Activated naive CD8-positive, alpha-beta T cell treated with anti-CD3 and anti-CD28 coated beads for 36 hours (primary cell): ENCODE results near the gene SMC1B. TPM values are rescaled to one million over a fixed set of nuclear protein-coding genes. Genes with fewer than 3 reads are reported as not detected.
"Not testable (repeated sequence)": the region's sequence is repeated elsewhere in the genome, so short reads cannot be mapped to it uniquely, and the experiment has no call there.

ENCODE experiments used
- DNase-seq: peaks from one replicate; pipeline ENCODE4 v3.0.0; 2021
- H3K27ac Mint-ChIP-seq: one replicate; pipeline ENCODE4 v1.8.0; 2022; ENCODE audit warnings: mild to moderate bottlenecking, moderate library complexity, mixed read lengths
- H3K27me3 Mint-ChIP-seq: one replicate; pipeline ENCODE4 v1.8.0; 2022; ENCODE audit warnings: mild to moderate bottlenecking, mixed read lengths
- H3K36me3 Mint-ChIP-seq: one replicate; pipeline ENCODE4 v1.8.0; 2021; ENCODE audit warnings: mild to moderate bottlenecking, mixed read lengths
- H3K4me1 Mint-ChIP-seq: one replicate; pipeline ENCODE4 v1.8.0; 2021; ENCODE audit warnings: mixed read lengths
- H3K4me3 Mint-ChIP-seq: one replicate; pipeline ENCODE4 v1.8.0; 2022; ENCODE audit warnings: mild to moderate bottlenecking, moderate library complexity, mixed read lengths
- H3K9me3 Mint-ChIP-seq: one replicate; pipeline ENCODE4 v1.8.0; 2022; ENCODE audit warnings: mixed read lengths
- total RNA-seq, 2 experiments: library from RNA; stranded (reverse); gene quantifications; one replicate each; pipeline ENCODE4 v1.2.3, GENCODE V29; 2021

SMC1B gene
- total RNA-seq, 2 experiments from 2014 or later = 2.1 TPM

DNA sequence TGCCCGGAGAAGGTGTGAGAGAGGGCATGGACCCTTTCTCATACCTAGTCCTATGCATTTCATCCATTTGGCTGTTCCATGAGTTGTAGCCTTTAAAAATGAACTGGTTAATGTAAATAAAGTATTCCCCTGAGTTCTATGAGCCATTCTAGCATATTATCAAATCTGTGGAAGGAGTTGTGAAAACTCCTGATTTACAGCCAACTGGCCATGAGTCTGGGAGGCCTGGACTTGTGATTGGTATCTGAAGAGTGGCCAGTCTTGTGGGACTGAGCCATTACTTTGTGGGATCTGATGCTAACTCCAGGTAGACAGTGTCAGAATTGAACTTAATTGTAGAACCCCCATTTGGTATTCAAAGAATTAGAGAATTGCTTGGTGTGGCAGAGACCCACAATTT lies 55.3 kb downstream of the SMC1B start:
- no peaks in the 10 kb centered on the region for H3K27me3 Mint-ChIP-seq
- H3K27ac Mint-ChIP-seq = no peak overlapping the region
- H3K4me1 Mint-ChIP-seq = peaks cover 2% of the 10 kb centered on the region
- no peak overlapping the region for H3K4me3 Mint-ChIP-seq
- H3K36me3 Mint-ChIP-seq = no peaks in the 10 kb centered on the region
- no peaks in the 10 kb centered on the region for H3K9me3 Mint-ChIP-seq
- no peak for DNase-seq

DNA sequence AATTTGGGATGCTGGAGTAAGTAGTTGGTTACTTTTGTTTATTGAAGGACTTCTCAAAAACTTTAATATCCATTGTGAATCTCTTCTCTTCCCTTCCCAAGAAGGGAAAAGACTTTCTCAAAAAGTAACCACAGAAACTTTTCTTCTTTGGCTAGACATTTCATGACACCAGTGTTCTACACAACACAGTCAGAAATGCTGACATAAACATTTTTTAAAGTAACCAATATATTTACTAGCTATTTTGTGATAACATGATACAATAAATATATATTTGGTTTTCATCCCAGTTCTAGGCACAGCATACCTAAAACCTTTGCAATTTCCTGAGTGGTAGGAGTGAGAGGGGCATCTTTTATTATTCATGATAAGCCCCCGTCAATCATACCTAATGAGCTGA lies 55.9 kb downstream of the SMC1B start:
- Mint-ChIP-seq H3K27ac (no peak overlapping the region), H3K36me3 (no peaks in the 10 kb centered on the region), H3K4me3 (no peak overlapping the region), H3K4me1 (peaks cover 2% of the 10 kb centered on the region), H3K9me3 (no peaks in the 10 kb centered on the region), H3K27me3 (no peaks in the 10 kb centered on the region)
- no peak for DNase-seq

DNA sequence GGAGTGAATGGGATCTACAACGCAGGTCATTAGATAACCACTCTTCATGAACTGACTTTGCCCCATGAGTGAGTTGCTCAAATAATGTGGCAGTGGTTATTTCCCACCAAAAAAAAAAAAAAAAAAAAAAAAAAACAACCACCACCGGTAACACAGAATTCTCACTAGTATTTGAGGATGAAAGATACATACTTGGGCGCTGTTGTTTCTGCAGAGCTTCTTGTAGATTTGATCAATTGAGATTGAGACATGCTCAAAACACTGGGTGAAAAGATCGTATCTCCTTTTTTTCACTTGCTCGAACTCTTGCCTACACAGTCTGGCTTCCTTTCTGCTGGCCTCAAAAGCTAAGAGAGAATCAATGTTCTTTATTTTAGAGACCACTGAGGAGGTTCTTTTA lies 59.6 kb downstream of the SMC1B start:
- no peak overlapping the region for H3K27ac Mint-ChIP-seq
- H3K27me3 Mint-ChIP-seq = no peaks in the 10 kb centered on the region
- no peaks in the 10 kb centered on the region for H3K9me3 Mint-ChIP-seq
- H3K4me1 Mint-ChIP-seq = peaks cover 2% of the 10 kb centered on the region
- H3K4me3 Mint-ChIP-seq = no peak overlapping the region
- no peak for DNase-seq
- no peaks in the 10 kb centered on the region for H3K36me3 Mint-ChIP-seq

DNA sequence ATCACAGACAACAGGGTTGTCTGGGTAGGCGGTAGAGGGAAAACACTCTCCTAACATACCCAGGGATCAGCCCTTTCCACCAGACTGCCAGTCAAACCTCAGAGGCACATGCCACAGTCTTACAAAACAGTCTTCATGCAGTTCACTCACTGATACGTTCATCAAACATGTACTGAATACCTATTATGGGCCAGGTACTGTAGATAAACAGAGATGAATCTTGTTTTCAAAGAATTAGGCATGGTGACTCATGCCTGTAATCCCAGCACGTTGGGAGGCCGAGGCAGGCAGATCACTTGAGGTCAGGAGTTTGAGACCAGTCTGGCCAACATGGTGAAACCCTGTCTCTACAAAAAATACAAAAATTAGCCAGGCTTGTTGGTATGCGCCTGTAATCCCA lies 60.6 kb downstream of the SMC1B start:
- H3K27me3 Mint-ChIP-seq, H3K4me3 Mint-ChIP-seq, DNase-seq, H3K36me3 Mint-ChIP-seq, H3K9me3 Mint-ChIP-seq, H3K27ac Mint-ChIP-seq, H3K4me1 Mint-ChIP-seq: not testable (repeated sequence)

DNA sequence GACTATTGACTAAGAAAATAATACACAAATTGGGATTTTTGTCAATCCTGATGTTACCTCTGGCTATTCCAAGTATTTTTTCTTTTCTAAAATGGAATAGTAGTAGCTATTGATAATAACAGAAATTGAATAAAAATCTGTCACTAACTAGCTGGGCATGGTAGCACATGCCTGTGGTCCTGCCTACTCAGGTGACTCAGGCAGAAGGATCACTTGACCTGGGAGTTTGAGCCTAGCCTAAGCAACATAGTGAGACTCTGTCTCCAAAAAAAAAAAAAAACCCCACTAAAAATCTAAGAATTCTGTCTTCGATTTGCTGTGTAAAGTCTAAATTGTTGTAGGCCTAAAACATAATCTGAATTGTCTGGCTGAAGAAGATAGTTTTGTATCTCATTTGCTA lies 61.4 kb downstream of the SMC1B start:
- Mint-ChIP-seq H3K27me3 (no peaks in the 10 kb centered on the region), H3K9me3 (no peaks in the 10 kb centered on the region), H3K36me3 (no peaks in the 10 kb centered on the region), H3K4me1 (no peaks in the 10 kb centered on the region), H3K4me3 (no peak overlapping the region), H3K27ac (no peak overlapping the region)
- DNase-seq = no peak

DNA sequence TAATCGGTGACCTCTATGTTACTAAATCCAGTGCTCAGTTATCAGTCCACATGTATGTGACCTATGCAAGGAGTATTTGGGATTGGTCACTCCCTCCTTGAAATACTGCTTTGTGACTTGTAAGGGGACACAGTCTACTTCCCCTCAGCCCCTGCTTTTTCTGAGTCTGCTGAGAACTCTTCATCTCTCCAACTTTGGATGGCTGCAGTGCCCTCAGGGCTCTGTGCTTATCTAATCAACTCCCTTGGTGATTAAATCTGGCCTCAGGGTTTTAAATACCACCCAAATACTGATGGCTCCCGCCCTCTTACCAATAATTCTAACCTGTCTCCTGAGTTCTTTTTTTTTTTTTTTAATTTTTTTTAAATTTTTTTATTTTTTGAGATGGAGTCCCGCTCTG lies 63.5 kb downstream of the SMC1B start:
- Mint-ChIP-seq H3K36me3 (no peaks in the 10 kb centered on the region), H3K27ac (no peak overlapping the region), H3K4me1 (peaks cover under 1% of the 10 kb centered on the region), H3K4me3 (no peak overlapping the region), H3K9me3 (no peaks in the 10 kb centered on the region), H3K27me3 (no peaks in the 10 kb centered on the region)
- DNase-seq = no peak

DNA sequence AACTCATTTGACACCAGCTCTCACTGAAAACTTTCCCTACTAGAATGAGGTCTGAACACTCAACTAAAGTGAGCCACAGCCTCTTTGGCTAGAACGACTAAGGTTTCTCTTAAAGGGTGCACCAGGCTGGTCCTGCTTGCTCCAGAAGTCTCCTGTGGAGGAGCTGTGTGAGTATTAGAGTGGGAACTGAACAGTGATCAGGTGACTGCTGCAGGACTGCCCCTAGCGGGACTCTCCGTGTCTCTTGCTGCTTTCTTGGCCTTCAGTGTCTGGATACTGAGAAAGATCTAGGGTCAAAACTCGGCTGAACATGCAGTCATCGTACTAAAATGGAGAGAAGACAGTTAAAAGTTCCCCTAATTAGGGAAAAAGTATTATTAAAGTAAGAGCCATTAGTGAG lies 69.1 kb downstream of the SMC1B start:
- DNase-seq = no peak
- Mint-ChIP-seq H3K4me3 (no peak overlapping the region), H3K27ac (peak overlapping the region; percentile 31), H3K27me3 (no peaks in the 10 kb centered on the region), H3K9me3 (no peaks in the 10 kb centered on the region), H3K36me3 (peaks cover 13% of the 10 kb centered on the region), H3K4me1 (peaks cover 29% of the 10 kb centered on the region)

DNA sequence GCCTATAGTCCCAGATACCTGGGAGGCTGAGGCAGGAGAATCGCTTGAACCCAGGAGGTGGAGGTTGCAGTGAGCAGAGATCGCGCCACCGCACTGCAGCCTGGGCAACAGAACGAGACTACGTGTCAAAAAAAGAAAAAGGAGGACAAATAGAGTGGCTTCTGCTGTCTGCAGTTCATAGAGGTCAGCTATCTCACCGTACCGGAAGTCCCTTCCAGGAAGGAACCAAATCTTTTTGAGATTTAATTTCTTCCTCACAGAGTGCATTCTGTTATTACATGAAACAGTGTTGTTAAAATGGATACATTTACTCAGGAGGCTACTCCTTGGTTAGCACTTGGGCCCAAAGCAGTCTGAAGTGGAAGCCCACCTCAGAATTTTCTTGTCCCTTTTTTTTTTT lies 70.3 kb downstream of the SMC1B start:
- peaks cover 29% of the 10 kb centered on the region for H3K4me1 Mint-ChIP-seq
- peak overlapping the region; percentile 34 for H3K27ac Mint-ChIP-seq
- no peaks in the 10 kb centered on the region for H3K9me3 Mint-ChIP-seq
- DNase-seq = no peak
- peaks cover 17% of the 10 kb centered on the region for H3K36me3 Mint-ChIP-seq
- H3K4me3 Mint-ChIP-seq = no peak overlapping the region
- H3K27me3 Mint-ChIP-seq = no peaks in the 10 kb centered on the region

DNA sequence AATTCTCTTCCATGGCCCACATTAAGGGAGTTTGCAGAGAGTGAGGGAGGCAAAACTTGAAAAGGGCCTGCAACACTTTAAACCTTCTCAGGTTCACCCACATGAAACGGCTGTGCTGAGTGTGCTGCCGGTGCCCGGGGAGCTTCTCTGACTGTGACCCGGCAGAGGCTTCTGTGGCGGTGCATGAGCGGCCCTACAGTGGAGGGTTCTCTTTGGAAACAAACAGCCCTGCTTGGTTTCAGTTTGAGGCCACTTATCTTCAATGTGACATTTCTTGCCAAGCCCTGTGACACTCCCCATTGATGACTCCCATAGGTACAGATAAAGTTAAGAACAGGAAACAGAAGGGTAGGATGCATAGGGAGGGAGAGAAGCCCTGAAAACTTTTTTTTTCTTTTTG lies 71.9 kb downstream of the SMC1B start:
- Mint-ChIP-seq H3K4me3 (peak overlapping the region; percentile 45), H3K27me3 (no peaks in the 10 kb centered on the region), H3K9me3 (no peaks in the 10 kb centered on the region), H3K36me3 (peaks cover 32% of the 10 kb centered on the region), H3K27ac (peak overlapping the region; percentile 86), H3K4me1 (peaks cover 40% of the 10 kb centered on the region)
- peak; percentile 74 for DNase-seq

DNA sequence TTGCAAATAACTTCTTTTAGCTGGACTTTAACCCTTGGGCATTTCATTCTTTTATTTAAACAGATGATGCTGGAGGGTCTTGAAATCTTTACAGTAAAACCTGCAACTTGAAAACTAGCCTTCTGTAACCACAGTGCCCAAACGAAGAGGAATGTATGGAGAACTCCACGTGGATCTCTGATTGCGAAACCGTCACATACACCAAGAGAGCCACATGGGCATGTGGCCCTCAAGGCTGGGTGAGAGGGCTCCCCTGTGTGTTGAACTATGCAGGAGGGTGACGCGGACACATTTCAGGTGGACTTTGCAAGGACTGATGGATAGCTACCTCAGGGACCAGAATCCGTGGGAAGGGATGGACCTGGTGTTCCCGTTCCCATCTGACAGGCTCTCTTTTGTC lies 73.1 kb downstream of the SMC1B start:
- DNase-seq = no peak
- Mint-ChIP-seq H3K36me3 (peaks cover 40% of the 10 kb centered on the region), H3K27ac (peak overlapping the region; percentile 25), H3K4me3 (no peak overlapping the region), H3K4me1 (peaks cover 45% of the 10 kb centered on the region), H3K27me3 (no peaks in the 10 kb centered on the region), H3K9me3 (no peaks in the 10 kb centered on the region)

DNA sequence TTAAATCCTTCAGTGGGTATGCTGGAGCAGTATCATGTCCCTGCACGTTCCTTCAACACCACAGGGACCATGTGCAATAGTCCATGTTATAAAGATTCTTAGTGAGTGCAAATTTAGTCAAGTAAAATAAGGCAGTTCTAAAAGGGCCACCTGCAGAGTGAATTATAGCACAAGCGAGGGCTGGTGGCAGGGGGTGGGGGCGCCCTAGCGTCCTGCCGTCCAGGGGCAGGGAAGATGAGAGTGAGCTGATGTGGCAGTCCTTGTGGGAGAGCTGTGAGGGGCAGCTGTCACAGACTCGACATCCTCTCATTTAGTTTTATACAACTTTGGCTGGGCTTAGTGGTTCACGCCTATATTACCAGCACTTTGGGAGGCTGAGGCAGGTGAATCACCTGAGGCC lies 74.6 kb downstream of the SMC1B start:
- Mint-ChIP-seq H3K4me3 (no peak overlapping the region), H3K4me1 (peaks cover 40% of the 10 kb centered on the region), H3K9me3 (no peaks in the 10 kb centered on the region), H3K36me3 (peaks cover 36% of the 10 kb centered on the region), H3K27me3 (no peaks in the 10 kb centered on the region), H3K27ac (no peak overlapping the region)
- no peak for DNase-seq

DNA sequence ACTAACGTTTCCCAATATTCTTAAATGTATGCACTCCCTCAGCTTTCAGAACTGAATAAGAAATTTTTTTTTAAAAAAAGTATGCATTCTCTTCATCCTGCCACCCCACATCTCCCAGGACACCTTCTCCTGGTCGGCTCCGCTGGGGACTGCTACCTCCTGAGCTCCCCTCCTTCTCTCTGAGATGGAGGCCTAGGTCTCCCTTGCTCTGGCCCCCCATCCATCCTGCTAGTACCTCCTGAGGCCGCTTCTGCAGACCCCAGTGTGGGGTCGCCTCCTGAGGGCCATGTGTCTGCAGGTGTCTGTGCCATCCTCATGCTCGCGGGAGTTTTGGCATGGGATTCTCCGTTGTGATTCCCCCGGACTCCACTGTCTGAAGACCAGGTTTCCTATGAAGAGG lies 75.9 kb downstream of the SMC1B start:
- H3K36me3 Mint-ChIP-seq = peaks cover 36% of the 10 kb centered on the region
- H3K9me3 Mint-ChIP-seq = no peaks in the 10 kb centered on the region
- no peaks in the 10 kb centered on the region for H3K27me3 Mint-ChIP-seq
- peak overlapping the region; percentile 85 for H3K27ac Mint-ChIP-seq
- H3K4me1 Mint-ChIP-seq = peaks cover 40% of the 10 kb centered on the region
- H3K4me3 Mint-ChIP-seq = no peak overlapping the region
- no peak for DNase-seq

DNA sequence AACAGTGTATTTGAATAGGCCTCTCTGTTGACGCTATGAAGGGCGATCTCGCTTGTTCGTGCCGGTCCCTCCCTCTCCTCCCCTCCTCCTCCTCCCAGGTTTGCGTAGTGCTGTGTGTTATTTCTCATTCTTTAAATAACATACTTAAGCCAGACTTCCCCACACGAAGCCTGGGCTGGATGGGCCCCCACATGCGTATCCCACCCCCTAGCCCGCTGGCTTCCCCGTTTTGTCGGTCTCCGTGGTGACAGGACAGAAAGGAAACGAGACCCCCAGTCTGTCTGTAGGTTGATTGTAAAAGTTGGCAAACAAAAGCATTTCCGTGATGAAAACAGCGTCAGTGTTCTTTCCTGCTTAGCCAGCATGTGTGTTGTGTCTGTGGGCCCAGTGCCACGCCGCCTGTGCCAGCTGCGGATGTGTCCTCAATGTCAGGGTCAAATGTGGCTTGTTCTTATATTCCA lies 76.4 kb downstream of the SMC1B start:
- peak overlapping the region; percentile 85 for H3K27ac Mint-ChIP-seq
- peaks cover 36% of the 10 kb centered on the region for H3K36me3 Mint-ChIP-seq

DNA sequence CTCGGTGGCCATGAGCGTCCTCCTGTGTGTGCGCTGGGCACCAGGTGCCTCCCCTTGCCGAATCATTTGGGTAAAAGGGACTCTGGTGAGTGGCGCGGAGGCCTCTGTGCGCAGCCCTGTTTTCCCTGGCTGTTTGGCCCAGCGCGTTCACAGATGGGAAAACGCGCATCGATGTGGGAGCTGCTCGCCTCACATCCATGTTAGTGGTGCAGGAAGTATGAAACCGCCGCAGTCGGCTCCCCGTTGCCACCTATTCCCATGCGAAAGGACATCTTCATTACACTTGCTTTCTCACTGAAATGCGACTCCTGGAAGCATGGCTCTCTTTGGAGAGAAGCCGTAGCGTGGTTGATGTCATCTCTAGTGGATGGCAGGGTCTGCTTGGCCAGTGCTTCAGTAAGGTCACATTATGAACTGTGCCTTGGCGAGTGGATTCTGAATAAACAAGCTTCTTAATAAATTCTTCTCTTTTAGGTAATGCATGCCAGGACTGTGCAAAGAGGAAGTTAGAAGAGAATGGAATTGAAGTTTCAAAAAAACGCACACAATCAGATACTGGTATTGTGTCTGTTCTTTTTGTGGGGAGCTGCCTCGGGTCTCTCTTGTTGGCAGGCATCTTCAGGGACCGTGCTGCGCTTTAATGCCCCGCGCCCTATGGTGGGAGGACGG lies 77.4 kb downstream of the SMC1B start:
- H3K27ac Mint-ChIP-seq = no peak overlapping the region
- peaks cover 35% of the 10 kb centered on the region for H3K36me3 Mint-ChIP-seq
- H3K9me3 Mint-ChIP-seq = no peaks in the 10 kb centered on the region
- H3K4me3 Mint-ChIP-seq = no peak overlapping the region
- H3K27me3 Mint-ChIP-seq = no peaks in the 10 kb centered on the region
- no peak for DNase-seq
- H3K4me1 Mint-ChIP-seq = peaks cover 28% of the 10 kb centered on the region

More for the DNA sequence above, 76.4 kb downstream of the SMC1B start:
- no peaks in the 10 kb centered on the region for H3K9me3 Mint-ChIP-seq
- peak overlapping the region; percentile 55 for H3K4me3 Mint-ChIP-seq
- peaks cover 37% of the 10 kb centered on the region for H3K4me1 Mint-ChIP-seq
- no peaks in the 10 kb centered on the region for H3K27me3 Mint-ChIP-seq
- peak; percentile 17 for DNase-seq

DNA sequence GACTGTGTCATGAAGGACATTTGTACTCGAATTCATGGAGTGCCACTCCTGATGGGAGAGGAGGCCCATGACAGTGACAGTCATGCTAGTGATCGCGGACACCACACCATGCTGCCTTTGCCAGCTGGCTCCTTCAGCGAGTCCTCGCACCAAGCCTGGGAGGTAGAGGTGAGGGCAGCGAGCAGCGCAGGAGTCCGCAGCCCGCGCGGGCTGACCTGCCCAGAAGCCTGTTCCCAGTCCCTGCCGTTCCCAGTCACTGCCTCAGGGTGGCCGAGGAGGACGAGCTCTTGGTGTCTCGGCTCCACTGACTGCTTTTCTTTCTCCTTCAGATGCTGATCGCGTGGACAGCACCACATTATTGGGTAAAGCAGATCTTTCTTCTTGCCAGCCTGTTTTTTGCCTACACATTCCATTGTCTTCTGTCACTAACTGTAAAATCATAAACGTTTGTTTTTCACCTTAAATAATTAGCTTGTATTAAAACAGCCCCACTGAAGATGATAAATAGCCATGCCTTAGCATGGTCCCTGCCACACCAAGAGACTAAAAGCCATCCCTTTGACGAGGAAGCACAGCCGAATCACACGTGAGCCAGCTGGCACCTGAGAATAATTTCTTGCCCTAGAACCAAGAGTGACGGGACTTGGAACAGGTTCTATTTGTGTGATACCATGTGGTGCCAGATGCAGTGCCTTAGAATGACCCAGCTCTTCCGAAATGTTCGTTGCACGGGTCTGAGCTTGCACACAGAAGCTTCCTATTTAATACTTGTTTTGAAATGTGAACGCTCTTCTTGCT lies 78.2 kb downstream of the SMC1B start:
- Mint-ChIP-seq H3K36me3 (peaks cover 31% of the 10 kb centered on the region), H3K27me3 (no peaks in the 10 kb centered on the region), H3K4me3 (no peak overlapping the region), H3K27ac (no peak overlapping the region), H3K9me3 (no peaks in the 10 kb centered on the region), H3K4me1 (peaks cover 22% of the 10 kb centered on the region)
- DNase-seq = no peak

DNA sequence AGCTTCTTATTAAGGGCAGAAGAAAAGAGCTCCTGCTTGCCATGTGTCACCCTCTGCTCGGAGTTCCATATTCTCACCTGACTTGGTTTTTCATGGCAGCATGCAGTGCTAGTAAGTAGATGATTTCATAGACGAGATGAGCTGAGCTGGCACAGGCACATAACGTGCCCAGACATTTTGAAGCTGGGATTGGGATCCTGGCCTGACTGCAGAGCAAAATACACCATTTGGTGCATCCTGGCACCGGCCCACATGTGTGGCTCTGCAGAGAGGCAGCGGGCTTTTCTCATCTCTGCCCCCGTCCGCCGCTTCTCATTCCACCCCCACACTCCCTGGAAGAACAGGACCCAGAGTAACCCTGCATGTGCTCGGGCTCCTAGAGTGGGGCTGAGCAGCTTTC lies 78.9 kb downstream of the SMC1B start:
- Mint-ChIP-seq H3K9me3 (no peaks in the 10 kb centered on the region), H3K4me1 (peaks cover 20% of the 10 kb centered on the region), H3K36me3 (peaks cover 28% of the 10 kb centered on the region), H3K4me3 (no peak overlapping the region), H3K27me3 (no peaks in the 10 kb centered on the region), H3K27ac (no peak overlapping the region)
- DNase-seq = no peak
